Measurements from ENCODE around the gene BUD31. TPM values are rescaled to one million over a fixed set of nuclear protein-coding genes. Genes with fewer than 3 reads are reported as not detected.

The BUD31 gene
- total RNA-seq, 4 donors from 2014 or later, result 55.9 to 87.3 (median 75.8) TPM

- Histone ChIP-seq H3K27me3 (no peaks in the 10 kb centered on the region), H3K4me1 (no peaks in the 10 kb centered on the region), H3K27ac (no peak overlapping the region), H3K4me3 (no peak overlapping the region), H3K36me3 (peaks cover 2 to 100% (median 21%) of the 10 kb centered on the region in 3 donors), H3K9me3 (no peaks in the 10 kb centered on the region)
- no peak for DNase-seq (ENCODE audit: low spot score in 2 of 2)
- TF ChIP-seq POLR2A (IDR thresholded peaks at IDR 0.05), result no peak
- TF ChIP-seq EP300 (IDR thresholded peaks at IDR 0.05), result no peak
- WGBS, 2 donors, result 84 to 90% methylated on average over 10 to 11 of the region's 11 CpGs
These were observed 44.3 kb downstream of the BUD31 start for GRCh38 chr7:99453105-99453504.

- H3K27me3 ChIP-seq, result no peaks in the 10 kb centered on the region
- no peak for TF ChIP-seq EP300 (IDR thresholded peaks at IDR 0.05)
- TF ChIP-seq CTCF (IDR thresholded peaks at IDR 0.05), result no peak
- no peak for TF ChIP-seq POLR2A (IDR thresholded peaks at IDR 0.05)
- H3K9me3 ChIP-seq, result no peaks in the 10 kb centered on the region
- no peak overlapping the region for H3K27ac ChIP-seq
- peaks cover 0 to 15% (median 0%) of the 10 kb centered on the region in 4 donors for H3K4me1 ChIP-seq
- H3K36me3 ChIP-seq, result peaks cover 0 to 100% (median 7%) of the 10 kb centered on the region in 3 donors
- H3K4me3 ChIP-seq, result no peak overlapping the region
- DNase-seq (ENCODE audit: low spot score in 2 of 2), result no peak
- 67 to 74% methylated on average over 5 to 6 of the region's 9 CpGs for WGBS, 2 donors
These were observed 47.1 kb downstream of the BUD31 start for GRCh38 chr7:99455874-99456273.

- Histone ChIP-seq H3K4me1 (peaks cover 0 to 19% (median 0%) of the 10 kb centered on the region in 4 donors), H3K27me3 (no peaks in the 10 kb centered on the region), H3K4me3 (no peak overlapping the region), H3K36me3 (peaks cover 0 to 95% (median 7%) of the 10 kb centered on the region in 3 donors), H3K9me3 (no peaks in the 10 kb centered on the region), H3K27ac (no peak overlapping the region)
- 60 to 71% methylated on average over 13 of the region's 13 CpGs for WGBS, 2 donors
- no peak for DNase-seq (ENCODE audit: low spot score in 2 of 2)
- TF ChIP-seq POLR2A (IDR thresholded peaks at IDR 0.05) (no peak), EP300 (IDR thresholded peaks at IDR 0.05) (no peak), CTCF (IDR thresholded peaks at IDR 0.05) (no peak)
These were observed 47.5 kb downstream of the BUD31 start for GRCh38 chr7:99456288-99456687.

- no peak for DNase-seq (ENCODE audit: low spot score in 2 of 2)
- Histone ChIP-seq H3K4me1 (peaks cover 0 to 26% (median 0%) of the 10 kb centered on the region in 4 donors), H3K27me3 (no peaks in the 10 kb centered on the region), H3K36me3 (peaks cover 0 to 87% (median 7%) of the 10 kb centered on the region in 3 donors), H3K9me3 (no peaks in the 10 kb centered on the region), H3K27ac (no peak overlapping the region), H3K4me3 (no peak overlapping the region)
- 75 to 80% methylated on average over 5 to 6 of the region's 6 CpGs for WGBS, 2 donors
- TF ChIP-seq EP300 (IDR thresholded peaks at IDR 0.05), result no peak
- no peak for TF ChIP-seq POLR2A (IDR thresholded peaks at IDR 0.05)
- no peak for TF ChIP-seq CTCF (IDR thresholded peaks at IDR 0.05)
These were observed 48.4 kb downstream of the BUD31 start for GRCh38 chr7:99457050-99457649.

GRCh38 chr7:99457650-99458493 lies 49.1 kb downstream of the BUD31 start:
- 79 to 80% methylated on average over 25 of the region's 26 CpGs for WGBS, 2 donors
- Histone ChIP-seq H3K36me3 (peaks cover 0 to 87% (median 7%) of the 10 kb centered on the region in 3 donors), H3K27ac (no peak overlapping the region), H3K4me1 (peaks cover 0 to 33% (median 0%) of the 10 kb centered on the region in 4 donors), H3K4me3 (no peak overlapping the region), H3K27me3 (no peaks in the 10 kb centered on the region), H3K9me3 (no peaks in the 10 kb centered on the region)
- no peak for DNase-seq (ENCODE audit: low spot score in 2 of 2)
- TF ChIP-seq CTCF (IDR thresholded peaks at IDR 0.05) (no peak), EP300 (IDR thresholded peaks at IDR 0.05) (no peak), POLR2A (IDR thresholded peaks at IDR 0.05) (no peak)
